Activated T-helper 1 cell treated with anti-CD3 and anti-CD28 coated beads, Interleukin-12 subunit alpha, Interleukin-12 subunit beta, Interleukin-2, Interleukin-4 antibody, amounts not matched to agents 30 ng/mL and 10 ng/mL and 1 ng/mL, durations not matched to agents 14 hours and 24 hours and 36 hours (primary cell): ENCODE data around the gene AOC2. TPM values are rescaled to one million over a fixed set of nuclear protein-coding genes. Genes with fewer than 3 reads are reported as not detected.
"Not testable (repeated sequence)": the region's sequence is repeated elsewhere in the genome, so short reads cannot be mapped to it uniquely, and the experiment has no call there.

Experiments used
- DNase-seq: peaks from one replicate; pipeline ENCODE4 v3.0.0; 2021; ENCODE audit warnings: low spot score
- H3K27ac Mint-ChIP-seq: one replicate; pipeline ENCODE4 v1.8.0; 2021; ENCODE audit warnings: mild to moderate bottlenecking, mixed read lengths
- H3K27me3 Mint-ChIP-seq: one replicate; pipeline ENCODE4 v1.8.0; 2022; ENCODE audit warnings: mild to moderate bottlenecking, moderate library complexity, mixed read lengths; ENCODE audit not compliant: insufficient read depth
- H3K36me3 Mint-ChIP-seq: one replicate; pipeline ENCODE4 v1.8.0; 2021; ENCODE audit warnings: low read depth, mixed read lengths
- H3K4me1 Mint-ChIP-seq: one replicate; pipeline ENCODE4 v1.8.0; 2021; ENCODE audit warnings: low read depth, mixed read lengths
- H3K4me3 Mint-ChIP-seq: one replicate; pipeline ENCODE4 v1.8.0; 2021; ENCODE audit warnings: mild to moderate bottlenecking, moderate library complexity, mixed read lengths
- H3K9me3 Mint-ChIP-seq: one replicate; pipeline ENCODE4 v1.8.0; 2021; ENCODE audit warnings: mixed read lengths
- intact Hi-C: fragments of 100-400 bp; cut with micrococcal nuclease; formaldehyde crosslinking; loops from one replicate; pipeline ENCODE4 v1.15.1; 2024
- total RNA-seq: library from RNA; stranded (reverse); gene quantifications from 2 replicates; pipeline ENCODE4 v1.2.3, GENCODE V29; 2022

AOC2 gene
- total RNA-seq, 1 donor from 2014 or later, result 4.0 TPM

DNA sequence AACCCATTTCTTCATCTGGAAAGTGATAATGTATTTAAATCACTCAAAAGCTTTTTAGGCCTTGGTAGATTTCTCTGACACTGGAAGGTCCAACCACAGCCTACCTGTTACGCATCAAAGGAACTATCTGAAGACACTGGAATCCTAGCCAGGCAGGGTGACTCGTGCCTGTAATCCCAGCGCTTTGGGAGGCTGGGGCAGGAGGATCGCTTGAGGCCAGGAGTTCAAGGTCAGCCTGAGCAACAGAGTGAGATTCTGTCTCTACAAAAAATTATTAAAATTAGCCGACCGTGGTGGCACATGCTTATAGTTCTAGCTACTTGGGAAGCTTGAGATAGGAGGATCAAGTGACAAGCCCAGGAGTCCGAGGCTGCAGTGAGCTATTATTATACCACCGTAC lies 37.8 kb downstream of the AOC2 start:
- DNase-seq, result no peak
- Mint-ChIP-seq H3K4me3 (no peak overlapping the region), H3K4me1 (no peaks in the 10 kb centered on the region), H3K36me3 (no peaks in the 10 kb centered on the region), H3K27ac (no peak overlapping the region), H3K9me3 (no peaks in the 10 kb centered on the region), H3K27me3 (peaks cover 14% of the 10 kb centered on the region)
- intact Hi-C loops, result no loop called here

DNA sequence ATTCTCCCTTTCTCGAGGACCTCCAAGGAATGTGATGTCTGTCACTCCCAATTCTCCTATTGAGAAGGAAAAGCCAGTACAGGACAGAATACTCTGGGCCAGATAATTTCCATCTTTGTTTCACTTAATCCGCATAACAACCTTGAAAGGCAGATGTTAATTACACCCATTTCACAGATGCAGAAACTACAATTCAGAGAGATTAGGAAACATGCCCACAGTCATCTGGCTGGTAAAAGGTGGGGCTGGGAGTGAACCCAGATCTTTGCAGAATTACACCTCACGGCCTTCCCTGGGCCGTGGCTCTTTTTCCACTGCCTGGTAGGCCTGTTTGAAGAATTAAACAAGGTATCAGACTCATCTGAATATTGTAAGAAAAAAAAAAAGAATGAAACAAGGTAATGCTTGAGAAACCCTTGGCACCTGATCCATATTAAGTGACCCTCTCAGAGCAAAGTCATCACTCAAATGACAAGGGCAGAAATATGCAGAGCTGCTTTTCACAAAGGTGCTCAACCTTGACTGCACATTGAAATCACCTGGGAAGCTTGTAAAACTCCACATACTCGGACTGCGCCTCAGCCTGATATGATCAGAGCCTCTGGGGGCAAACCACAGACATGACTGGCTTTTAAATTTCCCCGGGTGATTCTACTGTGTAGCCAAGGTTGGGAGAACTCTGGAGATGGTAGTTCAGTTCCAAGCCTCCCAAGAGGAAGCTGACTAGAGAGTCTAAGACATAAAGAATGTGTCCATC lies 39.6 kb downstream of the AOC2 start:
- no peak overlapping the region for H3K27ac Mint-ChIP-seq
- no peaks in the 10 kb centered on the region for H3K36me3 Mint-ChIP-seq
- H3K4me1 Mint-ChIP-seq, result no peaks in the 10 kb centered on the region
- intact Hi-C loops, result no loop called here
- DNase-seq, result no peak
- H3K4me3 Mint-ChIP-seq, result no peak overlapping the region
- no peaks in the 10 kb centered on the region for H3K9me3 Mint-ChIP-seq
- peaks cover 14% of the 10 kb centered on the region for H3K27me3 Mint-ChIP-seq

DNA sequence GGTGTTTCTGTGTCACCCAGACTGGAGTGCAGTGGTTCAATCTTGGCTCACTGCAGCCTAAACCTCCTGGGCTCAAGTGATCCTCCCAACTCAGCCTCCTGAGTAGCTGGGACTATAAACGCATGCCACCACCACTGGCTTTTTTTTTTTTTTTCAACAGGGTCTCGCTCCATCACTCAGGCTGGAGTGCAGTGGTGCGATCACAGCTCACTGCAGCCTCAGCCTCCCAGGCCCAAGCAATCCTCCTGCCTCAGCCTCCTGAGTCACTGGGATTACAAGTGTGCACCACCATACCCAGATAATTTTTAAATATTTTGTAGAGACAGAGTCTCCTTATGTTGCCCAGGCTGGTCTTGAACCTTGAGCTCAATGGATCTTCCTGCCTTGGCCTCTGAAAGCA lies 41.4 kb downstream of the AOC2 start:
- intact Hi-C loops, H3K27ac Mint-ChIP-seq, H3K4me3 Mint-ChIP-seq, H3K36me3 Mint-ChIP-seq, H3K4me1 Mint-ChIP-seq, H3K9me3 Mint-ChIP-seq, DNase-seq: not testable (repeated sequence)
- peaks cover 12% of the 10 kb centered on the region for H3K27me3 Mint-ChIP-seq

DNA sequence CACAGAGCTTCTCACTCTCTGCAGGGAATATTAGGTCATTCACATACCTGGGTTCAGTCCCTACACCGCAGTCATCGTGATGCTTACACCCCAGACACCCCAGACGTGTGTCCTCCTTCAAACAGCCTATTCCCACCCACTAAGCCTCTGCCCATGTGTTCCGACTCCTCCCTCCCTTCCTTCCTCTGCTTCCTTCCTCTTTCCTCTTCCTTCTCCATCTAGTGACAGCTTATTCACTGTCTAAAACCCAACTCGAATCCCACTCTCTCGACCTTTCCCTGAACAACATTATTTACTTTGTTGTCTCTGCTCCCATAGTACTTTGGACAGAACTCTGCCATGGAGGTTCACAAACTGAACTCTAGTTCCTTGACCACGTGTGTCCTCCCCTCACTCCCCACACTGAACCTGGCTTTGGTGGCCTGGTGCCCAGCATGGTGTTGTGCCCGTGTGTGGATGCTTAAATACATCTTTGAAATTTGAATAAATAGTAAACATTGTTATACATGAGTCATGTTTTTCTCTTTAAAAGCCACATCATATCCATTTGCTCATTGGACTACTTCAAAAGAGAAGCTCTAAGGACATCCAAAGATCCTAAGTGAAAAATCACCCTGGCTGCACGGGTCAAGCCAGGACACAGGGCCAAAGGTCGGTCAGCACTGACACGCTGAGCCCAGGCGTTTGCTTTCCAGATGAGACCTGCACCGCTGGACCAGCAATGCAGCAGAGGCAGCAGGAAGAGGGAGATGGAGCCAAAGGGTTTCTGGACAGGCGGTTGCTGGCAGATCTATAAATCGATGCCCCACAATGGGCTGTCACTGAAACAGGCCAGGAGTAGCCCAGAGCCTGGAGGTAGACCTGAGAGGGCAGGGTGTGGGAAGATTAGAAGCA lies 42.1 kb downstream of the AOC2 start:
- H3K27me3 Mint-ChIP-seq, result peaks cover 9% of the 10 kb centered on the region
- intact Hi-C loops, result no loop called here
- no peak overlapping the region for H3K27ac Mint-ChIP-seq
- no peaks in the 10 kb centered on the region for H3K4me1 Mint-ChIP-seq
- H3K4me3 Mint-ChIP-seq, result no peak overlapping the region
- no peaks in the 10 kb centered on the region for H3K36me3 Mint-ChIP-seq
- no peaks in the 10 kb centered on the region for H3K9me3 Mint-ChIP-seq
- no peak for DNase-seq

DNA sequence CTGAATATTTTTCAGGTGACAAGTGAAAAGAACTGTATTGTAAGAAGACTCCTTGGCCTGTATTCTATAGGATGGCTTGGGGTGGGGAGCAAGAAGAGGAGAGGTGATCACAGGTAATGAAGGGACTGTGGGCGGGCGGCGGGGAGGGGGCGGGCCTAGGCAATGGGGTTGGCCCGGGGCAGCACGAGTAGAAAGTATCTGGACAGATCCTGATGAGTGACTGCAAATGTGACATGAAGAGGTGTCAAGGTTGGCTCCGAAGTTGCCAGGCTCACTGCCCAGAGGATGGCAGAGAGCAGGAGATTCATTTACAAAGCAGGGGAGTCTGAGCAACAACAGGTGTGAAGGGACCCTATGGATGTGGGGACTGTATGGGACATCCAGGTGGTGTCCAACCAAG lies 45.4 kb downstream of the AOC2 start:
- no peak overlapping the region for H3K27ac Mint-ChIP-seq
- no peaks in the 10 kb centered on the region for H3K9me3 Mint-ChIP-seq
- no peaks in the 10 kb centered on the region for H3K4me1 Mint-ChIP-seq
- no peak for DNase-seq
- H3K27me3 Mint-ChIP-seq, result peaks cover 22% of the 10 kb centered on the region
- intact Hi-C loops, result no loop called here
- no peak overlapping the region for H3K4me3 Mint-ChIP-seq
- H3K36me3 Mint-ChIP-seq, result no peaks in the 10 kb centered on the region

DNA sequence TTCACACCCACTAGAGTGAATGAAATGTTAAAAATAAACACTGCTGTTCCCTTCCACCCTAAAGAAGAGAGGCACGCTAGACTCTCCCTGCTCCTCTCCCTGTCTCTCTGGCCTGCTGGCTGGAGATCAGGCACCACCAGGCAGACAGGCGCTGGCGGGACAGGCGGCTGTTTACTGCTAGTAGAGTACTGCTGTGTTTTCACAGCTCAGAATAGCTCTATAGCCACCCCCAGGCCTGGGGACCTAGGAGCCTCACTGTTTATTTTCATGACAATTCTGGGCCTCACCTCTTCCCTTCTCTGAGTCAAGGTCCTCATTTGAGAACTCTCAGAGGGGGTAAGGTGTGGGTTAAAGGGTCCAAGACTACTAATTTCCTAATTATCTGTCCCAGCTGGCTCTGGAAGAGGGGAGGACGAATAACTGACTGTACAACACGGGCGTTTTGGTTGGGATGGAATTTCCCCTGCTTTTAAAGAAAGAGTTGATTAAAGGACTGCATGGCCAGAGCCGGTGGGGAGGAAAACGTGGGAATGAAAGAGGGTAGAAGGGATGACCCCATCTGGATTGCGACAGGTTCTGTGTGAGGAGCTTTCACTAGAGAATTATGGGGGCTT lies 47.3 kb downstream of the AOC2 start:
- Mint-ChIP-seq H3K27me3 (peaks cover 22% of the 10 kb centered on the region), H3K4me3 (no peak overlapping the region), H3K36me3 (no peaks in the 10 kb centered on the region), H3K4me1 (no peaks in the 10 kb centered on the region), H3K9me3 (no peaks in the 10 kb centered on the region), H3K27ac (no peak overlapping the region)
- intact Hi-C loops, result no loop called here
- no peak for DNase-seq

DNA sequence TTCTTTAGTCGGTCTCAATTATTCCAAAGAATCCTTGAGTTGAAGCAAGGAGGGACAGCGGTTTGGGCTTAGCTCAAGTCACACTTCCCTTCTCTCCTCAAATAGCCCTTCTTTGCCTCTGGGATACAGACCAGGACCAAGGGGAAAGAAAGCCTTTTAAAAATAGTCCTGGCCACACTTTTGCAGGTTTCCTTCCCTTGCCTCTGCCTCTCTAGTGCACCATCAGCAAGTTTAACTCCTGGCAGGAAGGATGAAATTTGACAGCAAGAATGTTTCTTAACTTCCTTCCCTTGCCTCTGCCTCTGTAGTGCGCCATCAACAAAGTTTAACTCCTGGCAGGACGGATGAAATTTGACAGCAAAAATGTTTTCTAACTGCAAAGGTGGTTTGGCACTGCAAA lies 49.0 kb downstream of the AOC2 start:
- H3K4me3 Mint-ChIP-seq, result no peak overlapping the region
- no peak for DNase-seq
- H3K9me3 Mint-ChIP-seq, result no peaks in the 10 kb centered on the region
- intact Hi-C loops, result no loop called here
- H3K4me1 Mint-ChIP-seq, result no peaks in the 10 kb centered on the region
- H3K27ac Mint-ChIP-seq, result no peak overlapping the region
- H3K27me3 Mint-ChIP-seq, result peaks cover 22% of the 10 kb centered on the region
- H3K36me3 Mint-ChIP-seq, result no peaks in the 10 kb centered on the region

DNA sequence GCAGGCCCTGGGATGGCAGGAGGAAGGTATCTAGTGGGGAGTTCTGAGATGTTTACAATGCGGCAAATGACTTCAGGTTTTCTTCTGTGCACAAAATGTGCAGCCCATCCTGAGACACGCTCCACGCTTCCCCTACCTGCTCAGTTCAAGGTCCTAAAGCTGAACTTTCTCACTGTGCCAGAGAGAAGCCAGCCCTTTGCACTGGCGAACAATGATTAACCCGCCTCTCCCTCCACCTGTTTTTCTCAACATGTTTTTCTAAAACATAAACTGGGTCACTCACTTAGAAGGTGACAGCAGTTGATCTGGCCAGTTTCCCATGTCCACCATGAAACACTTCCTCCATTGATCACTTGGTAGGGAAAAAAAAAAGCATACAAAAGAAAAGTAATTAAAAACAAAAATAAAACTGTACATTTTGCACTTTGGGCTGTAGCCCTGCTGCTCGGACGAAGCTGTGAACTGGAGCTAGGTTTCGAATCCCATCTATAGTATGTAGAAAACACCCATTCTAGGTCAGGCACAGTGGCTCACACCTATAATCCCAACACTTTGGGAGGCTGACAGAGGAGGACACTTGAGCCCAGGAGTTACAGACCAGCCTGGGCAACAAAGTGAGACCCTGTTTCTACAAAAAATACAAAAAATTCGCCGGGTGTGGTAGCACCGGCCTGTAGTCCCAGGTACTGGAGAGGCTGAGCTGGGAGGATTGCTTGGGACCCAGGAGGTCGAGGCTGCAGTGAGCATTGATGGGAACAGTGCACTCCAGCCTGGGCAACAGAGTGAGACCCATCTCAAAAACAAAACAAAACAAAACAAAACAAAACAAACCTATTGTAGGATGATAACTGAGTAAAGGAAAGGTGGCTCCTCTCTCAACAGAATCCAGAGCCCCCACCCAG lies 50.2 kb downstream of the AOC2 start:
- Mint-ChIP-seq H3K27ac (no peak overlapping the region), H3K27me3 (peaks cover 22% of the 10 kb centered on the region), H3K36me3 (no peaks in the 10 kb centered on the region), H3K9me3 (no peaks in the 10 kb centered on the region), H3K4me3 (no peak overlapping the region), H3K4me1 (no peaks in the 10 kb centered on the region)
- DNase-seq, result no peak
- intact Hi-C loops, result no loop called here

DNA sequence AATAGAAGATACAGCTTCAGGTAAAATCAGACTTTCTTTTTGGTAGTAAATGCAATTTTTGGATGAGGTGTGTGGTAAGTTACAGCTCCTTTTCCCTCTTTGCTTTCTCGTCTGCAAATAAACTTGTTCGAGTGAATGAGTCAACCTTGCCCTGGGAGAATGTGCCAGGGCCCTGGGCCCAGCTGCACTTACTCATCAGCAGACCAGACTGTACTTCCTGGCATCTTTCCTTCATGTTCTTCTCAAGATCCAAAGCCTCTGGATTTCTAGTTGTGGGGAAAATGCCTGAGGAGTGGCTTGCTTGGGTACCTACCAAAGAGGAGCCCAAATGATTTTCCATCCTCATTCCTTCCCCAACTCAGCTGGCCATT lies 50.8 kb downstream of the AOC2 start:
- H3K9me3 Mint-ChIP-seq, result no peaks in the 10 kb centered on the region
- H3K27me3 Mint-ChIP-seq, result peaks cover 22% of the 10 kb centered on the region
- no peak overlapping the region for H3K4me3 Mint-ChIP-seq
- intact Hi-C loops, result no loop called here
- no peak for DNase-seq
- H3K4me1 Mint-ChIP-seq, result no peaks in the 10 kb centered on the region
- no peaks in the 10 kb centered on the region for H3K36me3 Mint-ChIP-seq
- no peak overlapping the region for H3K27ac Mint-ChIP-seq

DNA sequence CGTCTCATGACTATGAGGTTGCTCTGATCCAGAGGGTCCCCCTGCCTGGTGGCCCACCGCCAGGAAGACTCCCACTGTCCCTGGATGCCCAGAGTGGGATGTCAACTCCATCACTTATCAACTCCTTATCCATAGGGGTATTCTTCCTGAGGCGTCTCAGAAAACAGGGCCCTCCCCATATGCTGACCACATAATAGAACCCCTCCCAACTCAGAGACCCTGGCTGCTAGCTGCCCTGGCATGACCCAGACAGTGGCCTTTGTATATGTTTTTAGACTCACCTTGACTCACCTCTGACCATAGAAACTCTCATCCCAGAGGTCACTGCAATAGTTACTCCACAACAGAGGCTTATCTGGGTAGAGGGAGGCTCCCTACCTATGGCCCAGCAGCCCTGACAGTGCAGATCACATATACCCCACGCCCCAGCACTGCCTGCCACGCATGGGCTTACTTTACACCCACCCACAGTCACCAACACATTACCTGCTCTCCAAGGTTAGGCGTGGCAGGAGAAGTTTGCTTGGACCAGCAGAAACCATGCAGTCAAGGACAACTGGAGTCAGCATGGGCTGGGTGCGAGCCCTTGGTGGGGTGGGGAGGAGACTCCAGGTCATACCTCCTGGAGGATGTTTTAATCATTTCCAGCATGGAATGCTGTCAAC lies 53.9 kb downstream of the AOC2 start:
- no peaks in the 10 kb centered on the region for H3K36me3 Mint-ChIP-seq
- H3K9me3 Mint-ChIP-seq, result no peaks in the 10 kb centered on the region
- DNase-seq, result no peak
- H3K27ac Mint-ChIP-seq, result no peak overlapping the region
- peaks cover 23% of the 10 kb centered on the region for H3K27me3 Mint-ChIP-seq
- intact Hi-C loops, result no loop called here
- no peak overlapping the region for H3K4me3 Mint-ChIP-seq
- H3K4me1 Mint-ChIP-seq, result no peaks in the 10 kb centered on the region

DNA sequence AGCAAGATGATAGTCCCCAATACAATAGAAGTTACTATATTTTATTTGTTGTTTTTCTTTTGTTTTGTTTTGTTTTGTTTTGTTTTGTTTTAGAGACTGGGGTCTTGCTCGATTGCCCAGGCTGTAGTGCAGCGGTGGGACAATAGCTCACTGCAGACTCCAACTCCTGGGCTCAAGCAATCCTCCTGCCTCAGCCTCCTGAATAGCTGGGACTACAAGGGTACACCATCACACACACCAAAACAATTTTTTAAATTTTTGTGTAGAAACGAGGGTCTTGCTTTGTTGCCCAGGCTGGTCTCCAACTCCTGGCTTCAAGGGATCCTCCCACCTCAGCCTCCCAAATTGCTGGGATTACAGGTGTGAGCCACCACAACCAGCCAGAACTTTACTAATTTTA lies 55.6 kb downstream of the AOC2 start:
- H3K4me1 Mint-ChIP-seq, H3K9me3 Mint-ChIP-seq, H3K36me3 Mint-ChIP-seq, DNase-seq, H3K27ac Mint-ChIP-seq, intact Hi-C loops, H3K4me3 Mint-ChIP-seq: not testable (repeated sequence)
- H3K27me3 Mint-ChIP-seq, result peaks cover 12% of the 10 kb centered on the region
